K562 (cell line): ENCODE results near the gene CPNE9. TPM values are rescaled to one million over a fixed set of nuclear protein-coding genes. Genes with fewer than 3 reads are reported as not detected.

ENCODE experiments used
- ATAC-seq: fragments of 200-7000 bp; cut with Tn5 transposase; 3 replicates; pipeline ENCODE4 v1.9.1; 2020; ENCODE audit warnings: moderate library complexity
- BruUV-seq: library from RNA; stranded (reverse); fragments of 400-500 nt; replicated peaks from 2 replicates; lab custom pipeline; 2021; lab: Mats Ljungman, UMichigan
- CTCF ChIA-PET: fragments of 300-600 bp; formaldehyde crosslinking; extraction: SDS; loops from one replicate; lab custom pipeline; 2021; ENCODE audit warnings: low intra/inter-chr PET ratio; lab: Yijun Ruan, JAX
- POLR2A ChIA-PET: fragments of 300-600, 350-650 bp; sonication (Branson Sonifier 250); formaldehyde crosslinking; extraction: SDS; loops from one replicate; lab custom pipeline; 2021; ENCODE audit warnings: antibody characterized with exemption, inconsistent platforms; lab: Yijun Ruan, JAX
- DNase-seq, 4 experiments: peaks; one replicate each; pipeline versions ENCODE4 v3.0.0 to v3.0.0-alpha.2; 2011 to 2018; ENCODE audit warnings: low spot score in 3 of 4, mixed read lengths in 3 of 4; ENCODE audit errors: extremely low read depth in 1 of 4
- FAIRE-seq: peaks from 2 replicates; lab custom pipeline; 2011; peaks lifted over from hg19 to GRCh38; lab: Jason Lieb, UNC
- H2AFZ ChIP-seq: 2 replicates; pipeline ENCODE4 v1.6.0; 2011; ENCODE audit warnings: low read depth, low read length, control low read depth, inconsistent platforms
- H3K27ac ChIP-seq: fragments of 200-600 bp; 3 replicates; pipeline ENCODE4 v1.8.0; 2011; ENCODE audit warnings: low read depth, mild to moderate bottlenecking, control low read depth, inconsistent platforms, low read length, moderate library complexity, mixed read lengths; ENCODE audit errors: extremely low read depth
- H3K27me3 ChIP-seq, 2 experiments: fragments of 300-600 bp in 1 of 2; 2 replicates in 1 of 2; 3 replicates in 1 of 2; pipeline versions ENCODE4 v1.6.0 to v1.8.0; 2011; ENCODE audit warnings: inconsistent platforms in 2 of 2, low read length in 2 of 2, mild to moderate bottlenecking in 1 of 2, mixed read lengths in 1 of 2, moderate library complexity in 1 of 2; ENCODE audit not compliant: control insufficient read depth in 2 of 2, insufficient read depth in 2 of 2
- H3K36me3 ChIP-seq: fragments of 300-600 bp; 3 replicates; pipeline ENCODE4 v1.8.0; 2011; ENCODE audit warnings: mild to moderate bottlenecking, low read length, inconsistent platforms; ENCODE audit not compliant: control insufficient read depth, insufficient read depth
- H3K4me1 ChIP-seq, 2 experiments: fragments of 200-600 bp in 1 of 2; replicated peaks in 1 of 2; 2 replicates in 1 of 2; 3 replicates in 1 of 2; pipeline versions ENCODE4 v1.5.1 to v1.8.0; 2011; ENCODE audit warnings: inconsistent platforms in 2 of 2, low read length in 2 of 2, mild to moderate bottlenecking in 1 of 2, mixed read lengths in 1 of 2, moderate library complexity in 1 of 2; ENCODE audit not compliant: control insufficient read depth in 2 of 2, insufficient read depth in 2 of 2
- H3K4me2 ChIP-seq: 2 replicates; pipeline ENCODE4 v1.6.1; 2011; ENCODE audit warnings: low read length, control low read depth, inconsistent platforms, mixed read lengths; ENCODE audit not compliant: insufficient read depth
- H3K4me3 ChIP-seq: fragments of 200-600 bp; sonication (generic), shearing (Covaris generic); 2 replicates; pipeline ENCODE4 v1.5.1; 2016; ENCODE audit warnings: control low read depth, inconsistent platforms
- H3K79me2 ChIP-seq: fragments of 200-600 bp; 3 replicates; pipeline ENCODE4 v1.8.0; 2011; ENCODE audit warnings: low read length, inconsistent platforms; ENCODE audit not compliant: control insufficient read depth, insufficient read depth
- H3K9ac ChIP-seq, 2 experiments: 2 replicates each; pipeline versions ENCODE4 v1.6.0 to v1.6.1; 2011; ENCODE audit warnings: low read depth in 2 of 2, low read length in 2 of 2, control low read depth in 1 of 2, inconsistent platforms in 1 of 2, mild to moderate bottlenecking in 1 of 2, mixed read lengths in 1 of 2; ENCODE audit not compliant: insufficient read depth in 1 of 2
- H3K9me1 ChIP-seq: one replicate; pipeline ENCODE4 v1.6.0; 2011; ENCODE audit warnings: inconsistent platforms, mild to moderate bottlenecking, low read length, moderate library complexity; ENCODE audit not compliant: control insufficient read depth, insufficient read depth
- H3K9me3 ChIP-seq: replicated peaks from 2 replicates; pipeline ENCODE4 v1.5.1; 2011; ENCODE audit warnings: low read depth, low read length, inconsistent platforms; ENCODE audit not compliant: control insufficient read depth, insufficient read depth
- H4K20me1 ChIP-seq: replicated peaks from 2 replicates; pipeline ENCODE4 v1.6.1; 2011; ENCODE audit warnings: low read length, inconsistent platforms, mixed read lengths; ENCODE audit not compliant: control insufficient read depth, insufficient read depth
- ATF1 ChIP-seq, 2 experiments: fragments of 450-650 bp in 1 of 2; IDR thresholded peaks; 2 replicates each; pipeline ENCODE4 v1.6.1; 2016; ENCODE audit warnings: missing compliant biosample characterization in 1 of 2, missing genetic modification characterization in 1 of 2
- ZNF140 ChIP-seq: fragments of 250-450 bp; sonication (Bioruptor Pico); IDR thresholded peaks from 2 replicates; pipeline ENCODE4 v1.8.0; 2021; ENCODE audit warnings: moderate library complexity, mild to moderate bottlenecking, inconsistent platforms
- ZNF146 ChIP-seq: IDR thresholded peaks from one replicate; pipeline ENCODE4 v1.6.1; 2018; ENCODE audit warnings: missing compliant biosample characterization; ENCODE audit not compliant: unreplicated experiment
- ZNF239 ChIP-seq: fragments of 250-450 bp; sonication (Bioruptor Pico); IDR thresholded peaks from 2 replicates; pipeline ENCODE4 v1.4.0; 2020; ENCODE audit warnings: mild to moderate bottlenecking
- WGBS: fragments of 100-300 bp; shearing (Covaris generic); methylation state at CpG from one replicate; pipeline ENCODE4 v1.1.6; 2016; ENCODE audit warnings: low coverage, mixed read lengths; ENCODE audit not compliant: insufficient coverage; ENCODE audit errors: missing lambda C conversion rate; 5-methylcytosine and 5-hydroxymethylcytosine counted together
- in situ Hi-C: fragments of 300-500 bp; cut with MboI; formaldehyde crosslinking; loops from 4 replicates; pipeline ENCODE4 v1.15.0; 2018; ENCODE audit warnings: inconsistent platforms, mixed read lengths
- intact Hi-C: fragments of 100-400 bp; cut with micrococcal nuclease; formaldehyde crosslinking; loops from 2 replicates; pipeline ENCODE4 v1.14.2; 2022
- polyA plus RNA-seq, 8 experiments: library from polyadenylated mRNA; depleted of rRNA in 4 of 8; stranded (reverse) in 5 of 8; unstranded in 3 of 8; fragments of >200 nt; fragmentation: Nextera tagmentation in 2 of 8; fragmentation: Illumina TruSeq in 1 of 8; extraction: Ambion mirVana in 2 of 8; extraction: Trizol in 1 of 8; gene quantifications; 2 replicates each; pipeline versions ENCODE4 v1.2.1 to v1.2.3, GENCODE V29; 2011 to 2014; ENCODE audit warnings: inconsistent platforms in 1 of 8, missing spikeins in 1 of 8
- total RNA-seq, 7 experiments: library from RNA; depleted of rRNA in 6 of 7; stranded (reverse); fragments of >200 nt in 6 of 7; fragmentation: Illumina TruSeq in 2 of 7; extraction: Trizol in 2 of 7; gene quantifications; 2 replicates each; pipeline versions ENCODE4 v1.2.1 to v1.2.3, GENCODE V29; 2011 to 2021; ENCODE audit warnings: low replicate concordance in 1 of 7

Gene CPNE9
- total and polyA plus RNA-seq, 9 of the 15 experiments (the other 6 are each of a cell fraction or from before 2014, with no cell fraction given), result 0.22 to 0.56 (median 0.29) TPM; not detected in 3

DNA sequence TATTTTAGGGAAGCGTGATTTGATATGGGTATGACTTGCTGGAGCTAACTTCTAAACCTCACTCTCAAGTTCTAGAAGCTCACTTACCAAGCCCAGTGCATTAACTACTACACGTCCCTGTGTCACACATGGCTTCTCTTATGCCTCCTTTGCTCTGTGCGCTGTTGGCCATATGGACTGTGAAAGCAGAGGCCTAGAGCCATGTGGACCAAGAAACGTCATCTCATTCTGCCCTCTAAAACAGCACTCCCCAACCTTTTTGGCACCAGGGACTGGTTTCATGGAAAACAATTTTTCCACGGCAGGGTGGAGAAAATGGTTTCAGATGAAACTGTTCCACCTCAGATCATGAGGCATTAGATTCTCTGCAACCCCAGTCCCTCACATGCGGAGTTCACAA is 42.7 kb upstream of the CPNE9 start:
- no peak for FAIRE-seq
- Histone ChIP-seq H4K20me1 (no peaks in the 10 kb centered on the region; the same call in 1 of the 2 replicates), H3K79me2 (no peaks in the 10 kb centered on the region), H3K36me3 (peaks cover 84% of the 10 kb centered on the region), H3K4me3 (no peak overlapping the region), H2AFZ (no peak overlapping the region), H3K27ac (no peak overlapping the region), H3K9me1 (no peaks in the 10 kb centered on the region), H3K9ac (no peak overlapping the region), H3K9me3 (no peaks in the 10 kb centered on the region), H3K27me3 (no peaks in the 10 kb centered on the region), H3K4me1 (no peaks in the 10 kb centered on the region), H3K4me2 (no peak overlapping the region)
- WGBS, result 91% methylated on average over 6 of the region's 6 CpGs
- ATAC-seq, result no peak
- TF ChIP-seq ATF1 (CRISPR knock-in tag; IDR thresholded peaks at IDR 0.05) (no peak), ATF1 (tag; IDR thresholded peaks at IDR 0.05) (no peak)
- intact Hi-C loops, result no loop called here
- ChIA-PET POLR2A (interaction anchor here (1.2 to 4.3 kb wide), 2 partner anchors 12 to 14 kb away, joined by 3 to 25 read pairs; partner anchors contain the start of gene MTMR14), CTCF (no interaction called here)
- DNase-seq, result no peak
- no TSS peak for BruUV-seq
- in situ Hi-C loops, result no loop called here

DNA sequence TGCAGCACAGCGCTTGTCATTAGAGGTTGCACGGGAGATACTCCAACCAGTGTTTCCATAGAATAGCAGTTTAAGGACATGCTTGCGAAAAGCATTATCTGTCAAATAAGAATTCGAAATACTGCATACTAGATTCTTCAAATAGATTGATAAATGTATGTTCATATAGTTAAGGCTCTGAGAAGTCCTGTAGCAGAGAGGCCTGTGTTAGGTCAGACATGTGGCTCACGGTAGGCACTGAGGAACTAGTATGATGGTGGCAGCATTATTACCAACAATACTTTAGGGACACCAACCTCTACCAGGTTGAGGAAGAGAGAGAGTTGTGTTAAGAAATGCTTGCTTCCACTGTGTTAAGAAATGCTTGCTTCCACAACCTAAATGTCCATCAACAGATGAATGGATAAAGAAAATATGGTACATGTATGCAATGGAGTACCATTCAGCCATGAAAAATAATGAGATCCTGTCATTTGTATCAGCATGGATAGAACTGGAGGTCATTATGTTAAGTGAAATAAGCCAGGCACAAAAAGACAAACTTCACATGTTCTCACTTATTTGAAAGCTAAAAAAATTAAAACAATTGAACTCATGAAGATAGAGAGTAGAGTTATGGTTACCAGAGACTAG is 39.4 kb upstream of the CPNE9 start:
- Histone ChIP-seq H3K27ac (no peak overlapping the region), H3K79me2 (no peaks in the 10 kb centered on the region), H3K36me3 (peaks cover 82% of the 10 kb centered on the region), H3K9me3 (no peaks in the 10 kb centered on the region), H3K9ac (no peak overlapping the region), H2AFZ (no peak overlapping the region), H3K4me2 (no peak overlapping the region), H3K9me1 (peaks cover 8% of the 10 kb centered on the region), H3K4me1 (no peaks in the 10 kb centered on the region), H4K20me1 (no peaks in the 10 kb centered on the region; the same call in 1 of the 2 replicates), H3K4me3 (no peak overlapping the region), H3K27me3 (no peaks in the 10 kb centered on the region)
- ChIA-PET CTCF (no interaction called here), POLR2A (interaction anchor here (0.7 kb wide), 1 partner anchor 954 kb away, joined by 3 read pairs; no protein-coding TSS in a partner anchor)
- ATAC-seq (no peak), FAIRE-seq (no peak), DNase-seq (no peak)
- BruUV-seq, result no TSS peak
- in situ Hi-C loops (no loop called here), intact Hi-C loops (no loop called here)
- 93% methylated on average over 5 of the region's 5 CpGs for WGBS
- TF ChIP-seq ZNF146 (CRISPR knock-in tag), result peak; percentile 66
- TF ChIP-seq ZNF140 (CRISPR knock-in tag), result no peak
- peak; percentile 56 for TF ChIP-seq ZNF239 (CRISPR knock-in tag)
